Measurements from ENCODE around the gene NFIC.

The NFIC gene

DNA sequence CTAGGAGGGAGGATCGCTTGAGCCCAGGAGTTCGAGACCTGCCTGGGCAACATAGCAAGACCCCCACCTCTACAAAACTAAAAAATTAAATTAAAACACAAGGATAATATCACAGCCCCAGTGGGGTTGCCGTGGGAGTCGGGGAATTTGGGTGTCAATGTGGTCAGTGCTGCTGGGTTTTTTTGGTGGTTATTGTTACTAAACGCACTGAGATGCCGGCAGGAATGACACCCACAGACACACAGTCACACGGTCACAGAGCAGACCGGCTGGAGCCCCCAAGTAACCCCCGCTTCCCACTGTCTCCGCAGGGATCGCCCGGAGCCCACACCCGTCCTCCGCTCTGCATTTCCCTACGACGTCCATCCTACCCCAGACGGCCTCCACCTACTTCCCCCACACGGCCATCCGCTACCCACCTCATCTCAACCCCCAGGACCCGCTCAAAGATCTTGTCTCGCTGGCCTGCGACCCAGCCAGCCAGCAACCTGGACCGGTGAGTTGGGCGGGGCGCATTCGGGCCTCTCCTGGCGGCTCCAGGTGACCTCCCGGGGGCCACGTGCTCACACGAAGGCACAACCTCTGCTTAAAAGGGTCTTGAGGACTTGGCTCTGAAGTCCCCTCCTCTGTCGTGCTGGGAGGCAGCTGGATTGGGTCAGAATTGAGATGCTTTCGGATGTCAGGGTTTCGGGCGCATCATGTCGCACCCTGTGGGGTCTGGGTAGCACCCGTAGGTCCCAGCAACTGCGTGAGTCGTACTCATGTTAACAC lies 86.0 kb downstream of the NFIC start:
- TF ChIP-seq NFIC (IDR thresholded peaks at IDR 0.05) (no peak), TCF12 (IDR thresholded peaks at IDR 0.05; ENCODE audit: low read depth) (no peak), TAF1 (IDR thresholded peaks at IDR 0.05; ENCODE audit: low read depth) (no peak), RAD21 (IDR thresholded peaks at IDR 0.05; ENCODE audit: low read depth) (no peak), REST (IDR thresholded peaks at IDR 0.05; ENCODE audit: low read depth) (no peak), ZBTB7A (IDR thresholded peaks at IDR 0.05; ENCODE audit: low read depth) (no peak), MAX (IDR thresholded peaks at IDR 0.05) (no peak)

DNA sequence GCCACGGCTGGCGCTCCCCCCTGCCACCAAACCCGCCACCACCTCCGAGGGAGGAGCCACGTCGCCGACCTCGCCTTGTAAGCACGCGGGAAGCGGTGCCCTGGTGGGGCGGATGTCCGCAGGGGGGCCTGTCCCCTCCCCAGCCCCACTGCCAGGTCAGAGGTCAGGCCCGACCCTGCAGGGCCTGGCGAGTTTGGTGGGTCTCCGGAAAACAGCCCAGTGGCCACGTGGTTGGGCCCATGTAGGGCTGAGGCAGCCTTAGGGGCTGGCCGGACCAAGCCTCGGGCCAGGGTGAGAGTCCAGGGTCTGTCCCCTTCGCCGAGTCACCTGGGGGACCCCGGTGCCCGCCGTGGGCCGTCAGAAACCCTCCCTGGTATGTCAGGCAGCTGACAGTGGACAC lies 87.5 kb downstream of the NFIC start:
- TF ChIP-seq MAX (IDR thresholded peaks at IDR 0.05) (no peak), FOXM1 (IDR thresholded peaks at IDR 0.05; ENCODE audit: borderline replicate concordance, low read depth) (no peak), YY1 (IDR thresholded peaks at IDR 0.05; ENCODE audit: low read depth) (no peak), RAD21 (IDR thresholded peaks at IDR 0.05; ENCODE audit: low read depth) (no peak), EGR1 (IDR thresholded peaks at IDR 0.05) (no peak), TCF12 (IDR thresholded peaks at IDR 0.05; ENCODE audit: low read depth) (no peak), EP300 (IDR thresholded peaks at IDR 0.05; ENCODE audit: borderline replicate concordance) (no peak), TAF1 (IDR thresholded peaks at IDR 0.05; ENCODE audit: low read depth) (no peak), REST (IDR thresholded peaks at IDR 0.05; ENCODE audit: low read depth) (no peak), USF1 (IDR thresholded peaks at IDR 0.05) (no peak), CEBPB (IDR thresholded peaks at IDR 0.05) (no peak), NFIC (IDR thresholded peaks at IDR 0.05) (no peak)

GRCh38 chr19:3454656-3455392 lies 88.4 kb downstream of the NFIC start:
- no peak for TF ChIP-seq YY1 (IDR thresholded peaks at IDR 0.05; ENCODE audit: low read depth)
- TF ChIP-seq EP300 (IDR thresholded peaks at IDR 0.05; ENCODE audit: borderline replicate concordance), result no peak
- no peak for TF ChIP-seq TCF12 (IDR thresholded peaks at IDR 0.05; ENCODE audit: low read depth)
- no peak for TF ChIP-seq CEBPB (IDR thresholded peaks at IDR 0.05)
- TF ChIP-seq TAF1 (IDR thresholded peaks at IDR 0.05; ENCODE audit: low read depth), result no peak
- no peak for TF ChIP-seq TEAD4 (IDR thresholded peaks at IDR 0.05)
- TF ChIP-seq EGR1 (IDR thresholded peaks at IDR 0.05), result no peak
- TF ChIP-seq REST (IDR thresholded peaks at IDR 0.05; ENCODE audit: low read depth), result no peak
- no peak for TF ChIP-seq USF1 (IDR thresholded peaks at IDR 0.05)
- no peak for TF ChIP-seq MAX (IDR thresholded peaks at IDR 0.05)
- no peak for TF ChIP-seq NFIC (IDR thresholded peaks at IDR 0.05)
- no peak for TF ChIP-seq FOXM1 (IDR thresholded peaks at IDR 0.05; ENCODE audit: borderline replicate concordance, low read depth)
- no peak for TF ChIP-seq ZBTB7A (IDR thresholded peaks at IDR 0.05; ENCODE audit: low read depth)
- TF ChIP-seq CREB1 (IDR thresholded peaks at IDR 0.05; ENCODE audit: low read depth), result no peak
- no peak for TF ChIP-seq RAD21 (IDR thresholded peaks at IDR 0.05; ENCODE audit: low read depth)

Data from Ishikawa (cell line).